HG03469 (cell line): ENCODE data around the gene CFAP54.
A peak's percentile ranks its signal among the peaks of the same experiment; 100 is the strongest.
"Not testable (repeated sequence)": the region's sequence is repeated elsewhere in the genome, so short reads cannot be mapped to it uniquely, and the experiment has no call there.

Source experiments
- ATAC-seq: cut with Tn5 transposase; IDR thresholded peaks from one replicate; pipeline ENCODE4 v1.9.1; 2021; ENCODE audit warnings: mild to moderate bottlenecking, moderate library complexity, moderate number of reproducible peaks; ENCODE audit not compliant: unreplicated experiment

Gene CFAP54

DNA sequence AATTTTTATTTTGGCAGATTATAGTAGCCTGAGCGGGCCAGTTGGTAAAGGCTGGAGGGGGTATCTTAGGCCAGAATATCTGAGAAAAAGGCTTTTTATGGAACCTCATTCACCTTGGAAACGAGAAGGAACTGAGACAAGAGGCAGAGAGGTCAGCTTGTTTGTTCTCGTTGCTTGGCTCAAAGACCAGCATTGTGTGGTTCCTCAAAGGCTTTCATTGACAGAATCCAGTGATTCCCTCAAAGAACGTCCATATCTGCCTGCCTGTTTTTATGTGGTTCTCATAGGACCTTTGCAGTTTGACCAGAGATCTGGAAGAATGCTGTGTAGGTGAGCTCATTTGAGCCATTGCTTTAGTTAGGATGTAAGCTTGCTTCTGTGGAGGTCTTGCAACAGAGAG, 117.3 kb downstream of the CFAP54 start:
- no peak for ATAC-seq

DNA sequence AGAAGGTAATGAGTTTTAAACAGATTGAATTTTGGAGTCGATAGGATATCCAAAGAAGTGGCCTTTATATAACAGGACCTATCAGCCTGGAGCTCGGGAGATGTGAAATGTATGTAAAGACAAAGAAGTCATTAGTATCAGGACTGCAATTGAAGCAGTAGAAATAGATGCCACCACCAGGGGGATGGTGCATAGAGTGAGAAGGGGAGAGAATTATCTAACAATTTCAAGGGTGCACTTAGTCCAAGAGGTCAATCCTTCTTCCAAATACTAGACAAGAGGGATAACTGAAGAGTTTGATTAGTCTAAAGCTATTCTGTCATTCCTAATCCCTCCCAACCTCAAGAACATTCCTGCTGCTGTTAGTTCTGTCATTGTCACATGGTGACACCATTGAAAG, 127.8 kb downstream of the CFAP54 start:
- ATAC-seq, result no peak

DNA sequence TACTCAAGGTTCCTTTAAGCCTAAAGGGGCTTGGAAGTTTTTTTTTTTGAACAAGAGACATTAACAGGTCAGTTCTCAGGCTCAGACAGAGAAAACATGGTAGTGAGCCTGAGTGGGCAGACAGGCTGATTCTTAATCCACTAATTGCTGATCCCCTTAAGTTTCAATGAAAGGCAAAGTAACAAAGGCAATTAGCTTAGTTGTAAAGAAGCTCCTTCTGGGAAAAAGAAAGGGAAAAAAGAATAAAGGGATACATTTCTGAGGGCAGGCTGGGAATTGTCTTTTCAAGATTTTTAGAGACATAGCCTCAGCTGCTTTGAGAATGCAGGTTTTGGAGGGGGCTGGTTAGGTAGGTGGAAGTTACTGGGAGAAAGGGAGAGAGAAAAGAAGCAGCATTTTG, 133.8 kb downstream of the CFAP54 start:
- no peak for ATAC-seq

DNA sequence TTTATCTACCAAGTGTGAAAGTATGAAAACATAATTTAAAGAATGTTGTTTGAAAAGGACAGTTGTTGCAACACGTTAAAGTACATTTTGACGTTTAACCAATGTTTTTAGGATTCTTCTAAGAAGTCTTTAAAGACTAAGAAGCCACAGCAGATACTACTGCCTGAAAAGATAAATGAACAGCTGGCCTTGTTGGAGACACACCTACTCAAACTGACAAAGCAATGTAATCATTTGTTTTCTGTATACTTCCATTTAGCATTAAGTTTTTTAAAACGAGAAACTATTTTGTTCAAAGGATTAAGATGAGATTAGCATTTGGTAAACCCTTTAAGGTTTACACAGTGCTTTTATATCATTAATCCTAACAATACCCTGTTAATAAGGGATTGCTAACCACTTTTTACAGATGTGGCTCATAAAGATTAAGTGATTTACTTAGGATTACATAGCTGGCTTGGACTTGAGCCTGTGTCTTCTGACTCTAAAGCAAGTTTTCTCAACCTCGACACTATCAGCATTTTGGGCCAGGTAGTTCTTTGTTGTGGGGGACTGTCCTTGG, 134.4 kb downstream of the CFAP54 start:
- no peak for ATAC-seq

DNA sequence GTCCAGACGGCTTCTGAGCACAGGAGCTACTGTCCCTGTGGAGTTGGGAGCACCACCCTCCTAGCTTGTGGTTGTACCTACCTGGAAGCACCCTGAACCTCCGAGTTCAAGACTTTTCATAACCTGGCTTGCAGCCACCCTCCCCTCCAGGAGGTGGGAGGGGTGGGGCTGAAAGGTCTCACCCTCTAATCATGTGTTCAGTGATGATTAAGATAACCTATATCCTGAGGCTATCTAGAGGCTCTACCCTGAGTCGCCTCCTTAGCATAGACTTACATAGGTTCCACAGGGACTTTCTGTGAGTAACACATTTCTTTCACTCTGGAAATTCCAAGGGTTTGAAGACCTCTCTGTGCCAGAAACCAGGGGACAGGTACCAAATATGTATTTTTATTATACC, 146.5 kb downstream of the CFAP54 start:
- ATAC-seq, result no peak

DNA sequence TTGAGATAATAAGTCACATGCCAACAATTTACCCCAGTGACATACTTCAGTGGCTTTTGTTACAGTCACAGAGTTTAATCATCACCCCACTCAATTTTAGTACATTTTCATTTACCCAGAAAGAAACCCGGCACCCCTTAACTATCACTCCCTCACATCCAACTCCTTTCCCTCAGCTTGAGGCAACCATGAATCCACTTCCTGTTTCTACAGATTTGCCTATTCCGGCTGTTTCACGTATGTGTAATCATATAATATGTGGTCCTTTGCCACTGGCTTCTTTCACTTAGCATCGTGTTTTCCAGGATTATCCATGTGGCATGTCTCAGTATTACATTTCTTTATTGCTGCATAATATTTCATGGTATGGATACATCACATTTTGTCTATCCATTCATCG, 147.5 kb downstream of the CFAP54 start:
- no peak for ATAC-seq

DNA sequence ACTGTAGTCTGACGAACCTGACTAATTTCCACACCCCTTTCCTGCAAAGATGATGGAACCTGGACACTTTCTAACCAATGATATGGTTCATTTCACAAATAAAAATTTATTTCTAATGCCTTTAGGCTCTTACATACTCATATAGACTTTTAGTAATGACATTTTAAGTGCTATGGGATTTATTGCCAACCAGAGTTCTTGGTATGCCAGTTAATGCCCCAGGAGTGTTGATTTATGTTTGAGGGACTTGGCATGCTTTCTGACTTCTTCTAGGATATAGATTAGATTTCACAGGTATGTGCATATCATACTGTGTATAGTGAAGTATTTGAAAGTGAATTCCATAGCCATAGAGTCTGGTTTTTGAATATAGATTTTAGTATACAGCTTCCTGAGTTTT, 159.5 kb downstream of the CFAP54 start:
- ATAC-seq, result no peak

DNA sequence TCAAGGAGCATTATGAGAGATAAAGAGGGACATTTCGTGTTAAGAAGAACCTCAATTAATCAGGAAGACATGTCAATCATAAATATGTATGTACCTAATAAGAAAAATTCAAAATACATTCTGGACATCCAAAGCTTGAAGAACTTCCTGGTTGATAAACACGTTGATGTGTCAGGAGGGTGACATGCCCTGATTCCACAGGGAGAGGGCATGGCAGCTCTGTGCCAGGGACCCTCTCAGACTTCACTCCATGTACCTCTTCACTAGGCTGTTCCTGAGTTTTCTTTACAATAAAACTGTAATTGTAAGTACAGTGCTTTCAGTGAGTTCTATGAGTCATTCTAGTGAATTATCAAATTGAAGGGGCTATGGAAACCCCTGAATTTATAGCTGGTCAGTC, 163.5 kb downstream of the CFAP54 start:
- no peak for ATAC-seq

DNA sequence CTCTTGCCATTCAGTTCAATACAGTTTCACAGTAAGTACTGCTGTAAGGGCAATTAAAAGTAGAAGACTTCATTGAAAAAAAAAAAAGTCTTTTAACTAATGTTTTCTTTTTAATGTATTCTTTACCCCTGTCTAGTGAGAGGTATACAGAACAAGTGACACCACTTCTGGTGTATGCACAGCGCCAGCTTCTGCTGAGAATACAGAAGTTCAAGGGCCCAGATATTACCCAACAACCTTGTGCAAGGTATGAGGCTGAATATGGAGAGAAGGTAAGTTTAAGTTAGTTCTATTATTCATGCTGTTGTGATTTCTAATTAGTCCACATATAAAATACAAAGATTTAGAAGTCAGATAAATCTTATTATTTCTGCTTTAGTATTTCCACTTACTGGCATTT, 168.7 kb downstream of the CFAP54 start:
- no peak for ATAC-seq

DNA sequence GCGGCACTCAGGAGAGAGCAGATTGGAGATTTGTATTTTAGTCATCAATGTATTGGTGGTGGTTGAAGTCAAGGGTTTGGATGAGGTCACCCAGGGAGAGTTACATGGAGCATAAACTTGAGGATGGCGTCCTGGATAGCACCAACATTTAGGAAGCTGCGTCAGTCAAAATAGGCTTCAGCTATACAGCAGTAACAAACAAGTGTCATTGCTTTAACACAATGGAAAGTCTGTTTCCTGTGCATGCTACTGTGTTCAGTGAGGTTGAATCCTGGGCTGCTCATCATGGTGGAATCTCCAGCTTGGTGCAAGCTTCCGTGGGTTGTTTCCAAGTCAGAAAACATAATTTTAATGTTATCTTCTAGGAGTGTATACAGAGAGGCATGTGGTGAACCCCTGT, 180.4 kb downstream of the CFAP54 start:
- ATAC-seq, result no peak

DNA sequence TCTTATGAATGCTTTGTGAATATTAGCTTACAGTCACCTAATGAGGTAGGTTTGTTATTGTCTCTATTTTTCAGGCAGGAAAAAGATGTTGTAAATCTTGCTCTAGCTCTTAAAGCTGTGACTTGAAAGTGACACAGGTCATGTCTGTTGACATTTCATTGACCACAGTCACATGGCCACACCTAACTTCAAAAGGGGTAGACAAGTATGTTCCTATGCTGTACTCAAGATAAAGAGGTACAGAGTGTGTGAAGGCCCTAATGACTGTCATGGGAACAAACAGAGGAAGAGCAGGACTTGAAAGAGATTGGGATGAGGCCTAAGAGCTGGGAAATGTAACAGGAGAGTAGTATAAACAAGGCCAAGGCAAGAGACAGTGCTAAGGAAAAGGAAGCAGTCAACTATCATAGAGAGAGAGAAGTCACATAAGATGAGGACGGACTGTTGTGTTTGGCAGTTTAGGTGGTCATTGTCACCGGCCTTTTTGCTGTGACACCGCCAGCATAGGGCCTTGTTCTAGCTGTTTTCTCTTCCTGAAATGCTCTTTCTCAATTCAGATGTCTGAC, 181.0 kb downstream of the CFAP54 start:
- ATAC-seq, result no peak

DNA sequence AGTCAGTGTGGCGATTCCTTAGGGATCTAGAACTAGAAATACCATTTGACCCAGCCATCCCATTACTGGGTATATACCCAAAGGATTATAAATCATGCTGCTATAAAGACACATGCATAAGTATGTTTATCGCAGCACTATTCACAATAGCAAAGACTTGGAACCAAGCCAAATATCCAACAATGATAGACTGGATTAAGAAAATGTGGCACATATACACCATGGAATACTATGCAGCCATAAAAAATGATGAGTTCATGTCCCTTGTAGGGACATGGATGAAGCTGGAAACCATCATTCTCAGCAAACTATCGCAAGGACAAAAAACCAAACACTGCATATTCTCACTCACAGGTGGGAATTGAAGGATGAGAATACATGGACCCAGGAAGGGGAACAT, 186.1 kb downstream of the CFAP54 start:
- ATAC-seq, result not testable (repeated sequence)

DNA sequence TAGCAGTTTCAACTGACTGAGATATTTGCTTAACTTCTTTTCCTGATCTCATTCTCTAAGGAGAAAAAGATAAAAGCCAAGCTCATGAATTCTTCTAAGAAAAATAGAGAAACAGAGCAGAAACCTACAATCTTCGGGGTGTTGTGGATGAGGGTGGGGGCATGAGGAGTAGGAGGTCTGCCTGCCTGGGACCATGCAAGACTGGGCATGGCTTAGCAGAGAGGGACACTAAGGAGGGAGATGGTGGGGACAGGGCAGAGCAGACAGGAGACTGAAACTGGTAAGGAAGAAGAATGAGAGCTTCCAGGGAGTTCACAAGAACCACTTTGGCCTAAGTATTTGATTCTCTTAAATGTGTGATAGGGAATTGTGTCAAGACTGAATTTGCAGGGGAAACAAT, 188.0 kb downstream of the CFAP54 start:
- no peak for ATAC-seq

DNA sequence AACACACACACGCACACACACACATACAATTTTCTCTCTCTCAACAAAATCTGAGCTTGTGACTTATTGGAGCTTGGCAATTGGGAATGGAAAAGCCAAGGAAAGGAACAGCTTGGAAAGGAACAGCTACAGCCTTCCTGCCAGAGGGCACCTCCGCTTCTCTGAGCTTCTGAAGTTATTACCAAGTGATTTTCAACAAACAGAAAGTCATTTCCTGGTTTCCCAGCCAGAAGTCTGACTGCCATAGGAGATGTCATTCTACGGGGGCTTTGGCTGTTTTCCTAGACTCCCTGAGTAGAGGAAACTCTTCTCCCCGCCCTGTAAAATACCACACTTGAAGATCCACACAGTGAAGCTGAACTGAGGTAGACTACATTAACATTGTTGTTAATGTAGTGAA, 198.3 kb downstream of the CFAP54 start:
- ATAC-seq, result no peak

DNA sequence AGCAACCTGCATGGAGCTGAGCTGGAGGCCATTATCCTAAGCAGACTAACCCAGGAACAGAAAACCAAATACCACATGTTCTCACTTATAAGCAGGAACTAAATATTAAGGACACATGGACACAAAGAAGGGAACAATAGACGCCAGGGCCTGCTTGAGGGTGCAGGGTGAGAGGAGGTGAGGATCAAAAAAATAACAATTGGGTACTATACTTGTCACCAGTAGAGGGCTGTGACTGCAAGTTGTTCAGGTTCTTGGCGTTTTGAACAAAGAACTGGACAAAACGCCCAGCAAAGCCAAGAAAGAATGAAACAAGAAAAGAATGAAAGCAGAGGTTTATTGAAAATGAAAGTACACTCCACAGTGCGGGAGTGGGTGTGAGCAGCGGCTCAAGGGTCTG, 209.1 kb downstream of the CFAP54 start:
- ATAC-seq, result no peak

DNA sequence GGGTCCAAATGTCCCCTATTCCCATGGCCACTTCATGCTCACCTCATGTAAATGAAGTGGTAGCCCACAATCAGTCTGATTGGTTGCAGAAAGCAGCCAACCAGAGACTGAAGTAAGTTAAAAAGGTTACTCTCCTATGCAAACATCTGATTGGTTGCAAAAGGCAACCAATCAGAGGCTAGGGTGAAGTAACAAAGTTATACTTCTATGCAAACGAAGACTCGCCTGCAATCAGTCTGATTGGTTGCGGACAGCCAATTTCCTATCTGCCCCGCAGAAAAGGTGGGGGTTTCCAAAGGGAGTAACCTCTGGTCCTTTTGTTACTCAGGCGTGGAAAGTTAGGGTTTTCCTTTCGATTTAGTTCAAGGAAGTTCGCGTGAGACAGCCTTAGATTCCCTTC, 209.6 kb downstream of the CFAP54 start:
- no peak for ATAC-seq

DNA sequence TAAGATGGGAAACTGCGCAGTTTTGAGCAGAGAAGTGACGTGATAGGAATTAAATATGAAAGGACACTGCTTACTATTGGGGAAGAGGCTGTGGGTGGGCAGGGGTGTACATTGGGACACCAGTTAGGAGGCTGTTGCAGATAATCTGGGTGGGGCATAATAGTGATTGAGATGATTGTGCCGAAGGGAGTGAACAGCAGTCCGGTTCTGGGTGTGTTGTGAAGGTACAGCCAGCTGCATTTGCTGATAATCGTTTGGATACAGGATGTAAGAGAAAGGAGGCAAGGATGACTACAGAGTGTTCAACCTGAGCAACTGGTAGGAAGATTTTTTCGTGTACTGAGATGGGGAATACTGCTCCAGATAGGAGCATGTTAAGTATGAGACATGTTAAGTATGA, 212.5 kb downstream of the CFAP54 start:
- ATAC-seq, result no peak

DNA sequence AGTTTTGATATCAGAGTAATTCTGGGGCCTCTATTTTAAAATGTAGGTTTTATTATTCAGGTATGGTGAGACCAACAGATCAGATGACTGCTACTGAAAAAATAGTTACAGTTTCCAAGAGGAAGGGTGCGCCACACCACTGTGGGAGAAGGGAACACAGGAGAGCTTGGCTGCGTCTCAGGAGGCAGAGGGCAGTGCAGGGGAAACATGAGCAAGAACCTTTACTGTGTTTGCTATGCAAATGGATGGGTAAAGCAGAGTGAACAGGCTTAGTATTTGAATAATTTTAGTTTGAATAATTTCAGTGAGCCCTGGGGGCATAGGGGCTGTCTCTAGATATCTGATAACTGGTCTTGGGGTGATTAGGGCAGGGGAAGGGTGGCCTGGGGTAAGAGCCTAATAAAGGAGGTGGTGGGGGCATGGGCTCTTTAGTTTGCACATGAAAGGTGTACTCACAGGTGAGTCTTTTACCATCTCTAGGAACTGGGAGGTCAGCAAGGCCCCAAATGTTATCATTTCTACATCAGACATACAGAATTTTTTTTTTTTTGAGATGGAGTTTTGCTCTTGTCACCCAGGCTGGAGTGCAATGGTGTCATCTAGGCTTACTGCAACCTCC, 220.9 kb downstream of the CFAP54 start:
- no peak for ATAC-seq

DNA sequence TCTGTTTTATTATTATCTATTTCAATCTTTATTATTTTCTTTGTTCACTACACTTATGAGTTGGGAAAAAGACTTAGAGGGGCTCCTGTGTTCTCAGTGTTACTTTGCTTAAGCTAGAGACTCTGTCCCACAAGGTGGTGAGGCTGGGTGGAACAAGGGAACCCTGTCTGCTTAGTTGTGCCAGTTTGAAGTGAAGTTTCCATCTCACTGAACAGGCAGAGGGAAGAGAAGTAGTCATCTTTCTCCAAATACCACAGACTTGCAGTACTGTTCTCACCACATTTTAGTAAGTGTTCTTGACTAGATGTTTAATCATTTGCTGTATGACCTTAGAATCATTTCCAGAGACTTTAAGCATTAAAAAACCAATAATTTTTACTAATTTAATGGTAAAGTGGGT, 222.0 kb downstream of the CFAP54 start:
- no peak for ATAC-seq

DNA sequence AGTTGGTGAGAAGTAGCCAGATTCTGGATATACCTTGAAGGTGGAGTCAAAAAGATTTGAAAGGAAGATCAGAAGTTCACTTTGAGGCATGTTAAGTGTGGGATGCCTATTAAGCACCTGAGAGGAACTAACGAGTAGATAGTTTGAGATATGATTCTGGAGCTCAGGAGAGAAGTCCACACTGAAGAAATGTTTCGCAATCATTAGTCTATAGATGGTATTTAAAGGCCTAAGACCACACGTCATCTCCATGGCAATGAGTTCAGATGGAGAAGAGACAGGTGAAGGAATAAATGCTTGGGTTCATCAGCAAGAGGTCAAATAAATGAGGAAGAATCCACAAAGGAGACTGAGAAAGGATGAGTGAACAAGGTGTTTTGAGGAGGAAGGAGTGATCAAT, 224.8 kb downstream of the CFAP54 start:
- no peak for ATAC-seq

DNA sequence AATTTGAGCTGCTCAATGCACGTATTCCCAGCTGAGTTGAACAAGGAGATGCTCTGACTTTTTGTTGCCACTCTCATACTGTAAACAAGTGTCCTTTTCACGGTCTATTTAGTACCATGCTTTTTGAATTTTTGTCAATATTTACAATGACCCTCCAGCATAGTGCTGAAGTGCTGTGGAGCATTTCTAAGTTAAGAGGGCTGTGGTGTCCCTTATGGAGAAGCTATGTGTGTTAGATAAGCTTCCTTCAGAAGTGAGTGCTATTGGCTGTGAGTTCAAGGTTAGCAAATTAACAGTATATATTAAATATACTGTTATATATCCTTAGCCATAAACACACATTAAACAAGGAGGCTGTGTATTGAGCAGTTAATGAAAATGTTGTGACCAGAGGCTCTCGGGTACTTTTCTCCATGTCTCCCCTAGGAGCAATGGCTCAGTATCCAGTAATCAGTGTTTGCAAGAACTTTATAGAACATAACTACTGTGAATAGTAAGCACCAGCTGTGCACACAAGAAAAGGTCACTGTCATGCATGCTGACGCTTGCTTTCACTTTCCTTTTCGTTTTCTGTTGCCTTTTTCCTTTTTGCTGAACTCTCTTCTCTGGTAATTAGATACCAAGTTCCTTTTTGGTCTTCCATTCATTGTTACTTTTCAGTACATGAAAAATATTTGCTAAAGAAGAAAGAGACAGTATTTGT, 230.4 kb downstream of the CFAP54 start:
- peak; percentile 87 for ATAC-seq

DNA sequence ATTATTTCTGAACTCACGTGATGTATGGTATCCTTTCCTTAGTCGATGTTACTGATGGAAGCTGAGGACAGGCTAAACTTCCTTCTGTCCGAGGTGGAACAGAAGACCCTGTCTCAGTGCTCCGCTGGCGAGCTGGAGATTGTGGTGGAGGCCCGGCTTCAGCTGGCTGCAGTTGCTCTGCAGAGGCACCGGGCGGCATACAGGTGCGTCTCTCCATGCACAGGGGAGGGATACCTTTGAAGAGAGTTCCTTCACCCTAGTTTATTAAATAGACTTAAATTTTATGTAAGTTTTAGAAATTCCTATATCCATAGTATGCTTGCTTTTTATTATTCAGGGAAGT, 231.0 kb downstream of the CFAP54 start:
- ATAC-seq, result peak; percentile 31
